ENCODE results near the gene MAP2K4.

- TF ChIP-seq CTCF (IDR thresholded peaks at IDR 0.05) (no peak), EP300 (IDR thresholded peaks at IDR 0.05) (no peak)
Observed at GRCh38 chr17:11986179-11986941, 34.3 kb upstream of the MAP2K4 start.
